Epidermal melanocyte (primary cell): ENCODE measurements around the gene LCP2.

Source experiments
- DNase-seq: peaks from one replicate; pipeline ENCODE4 v3.0.0; 2011; ENCODE audit warnings: low spot score; ENCODE audit not compliant: insufficient read length

Gene LCP2

DNA sequence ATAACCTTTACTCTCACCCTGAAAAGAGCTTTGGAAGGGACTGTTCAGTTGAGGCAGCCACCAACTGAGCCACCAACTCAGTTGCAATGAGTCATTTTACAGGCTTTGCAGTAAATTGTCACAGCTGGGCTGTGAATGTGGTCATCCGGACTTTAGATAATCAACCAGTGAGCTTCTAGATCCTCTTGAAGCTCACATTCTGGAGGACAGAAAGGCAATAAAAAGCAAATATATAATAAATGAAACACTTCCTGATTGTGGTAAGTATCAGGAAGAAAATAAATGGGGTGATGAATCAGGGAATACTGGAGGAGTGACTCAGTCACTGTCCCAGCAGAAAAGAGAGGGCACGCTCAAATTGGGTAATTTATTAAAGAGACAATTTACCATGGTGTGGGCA lies 78.0 kb downstream of the LCP2 start:
- no peak for DNase-seq

DNA sequence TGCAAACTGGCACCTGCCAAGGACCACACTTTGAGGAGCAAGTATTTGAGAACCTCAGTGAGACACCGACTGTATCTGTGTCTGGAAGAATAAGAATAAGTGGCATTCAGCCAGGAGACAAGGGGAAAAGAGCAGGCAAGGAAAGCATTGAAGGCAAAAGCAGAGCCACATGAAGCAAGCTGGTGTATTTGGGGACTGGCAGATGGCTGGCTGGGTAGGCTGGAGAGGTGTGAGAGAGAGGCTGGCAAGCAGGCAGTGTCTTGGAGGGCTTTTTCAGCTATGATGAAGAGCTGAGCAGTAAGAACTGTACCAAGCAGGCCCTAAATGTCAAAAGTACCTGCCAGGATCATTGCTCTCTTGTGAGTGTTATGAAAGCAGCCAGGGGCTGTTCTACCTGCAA lies 78.9 kb downstream of the LCP2 start:
- no peak for DNase-seq

DNA sequence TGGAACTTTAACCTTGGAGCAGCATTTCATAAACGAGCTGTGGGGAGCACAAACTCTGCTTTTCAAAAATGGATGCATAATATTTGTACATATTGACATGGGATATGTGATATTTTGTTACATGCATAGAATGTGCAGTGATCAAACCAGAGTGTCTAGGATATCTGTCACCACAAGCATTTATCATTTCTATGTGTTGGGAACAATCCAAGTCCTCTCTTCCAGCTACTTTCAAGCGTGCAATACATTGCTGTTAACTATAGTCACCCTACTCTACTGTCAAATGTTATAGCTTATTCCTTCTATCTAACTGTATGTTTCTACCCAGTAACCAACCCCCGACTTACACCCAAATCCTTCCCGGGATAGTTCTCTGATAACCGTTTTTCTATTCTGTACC lies 79.7 kb downstream of the LCP2 start:
- DNase-seq: no peak

DNA sequence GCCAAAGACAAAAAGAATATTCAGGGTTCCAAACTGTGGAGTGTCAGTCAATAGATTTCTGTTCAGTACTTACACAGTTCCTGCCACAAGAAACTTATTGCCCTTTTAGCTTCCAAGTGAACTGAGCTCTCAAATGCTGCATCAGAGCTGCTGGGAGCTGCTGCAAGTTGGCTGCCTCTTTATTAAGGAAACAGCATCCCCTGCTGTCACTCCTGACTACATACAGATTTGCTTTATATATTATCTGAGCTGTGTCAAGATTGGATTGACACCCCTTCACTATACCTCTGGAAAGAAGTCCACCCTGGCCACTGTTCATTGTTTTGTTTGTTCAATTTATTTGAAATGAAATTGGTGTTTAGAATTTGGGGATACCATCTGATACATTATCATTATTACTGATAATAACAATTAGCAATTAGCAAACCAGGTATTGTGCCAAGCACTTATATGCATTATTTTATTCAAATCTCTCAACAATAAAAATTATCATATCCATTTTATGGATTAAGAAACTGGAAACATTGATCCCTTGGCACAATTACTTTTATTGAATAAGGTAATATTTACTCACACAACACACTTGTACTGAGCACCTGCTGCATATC lies 81.2 kb downstream of the LCP2 start:
- no peak for DNase-seq

DNA sequence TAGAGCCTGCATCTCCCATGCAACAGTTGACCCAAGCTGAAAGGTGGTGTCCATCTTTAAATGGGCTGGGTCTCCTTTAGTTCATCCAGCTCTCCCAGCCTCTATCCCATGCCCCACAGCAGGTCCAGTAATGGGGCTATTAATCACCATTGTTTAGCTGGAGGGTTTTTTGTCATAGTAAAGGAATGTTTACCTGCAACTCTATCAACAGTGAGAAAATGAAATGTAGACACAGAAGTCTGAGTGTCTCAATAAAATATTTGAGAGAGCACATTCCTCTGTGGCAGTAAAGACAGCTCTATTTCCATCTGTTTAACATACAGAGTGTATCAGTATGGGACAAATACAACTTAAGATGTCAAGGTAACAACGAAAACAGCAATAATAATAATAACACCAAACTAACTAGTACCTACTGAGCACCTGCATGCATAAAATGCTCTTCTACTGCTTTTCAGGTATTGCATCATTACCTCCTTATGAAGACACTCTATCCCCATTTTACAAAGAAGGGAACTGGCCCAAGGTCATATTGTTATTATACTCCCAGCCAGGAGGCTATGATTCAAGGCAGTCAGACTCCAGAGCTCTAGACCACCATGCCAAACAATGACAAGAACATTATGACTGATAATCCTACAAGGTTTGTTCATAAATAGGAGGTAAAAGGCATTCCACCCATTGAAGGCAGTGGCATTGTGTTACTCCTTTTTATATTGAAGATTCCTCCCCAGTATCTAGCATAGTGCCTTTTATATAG lies 85.8 kb downstream of the LCP2 start:
- no peak for DNase-seq

DNA sequence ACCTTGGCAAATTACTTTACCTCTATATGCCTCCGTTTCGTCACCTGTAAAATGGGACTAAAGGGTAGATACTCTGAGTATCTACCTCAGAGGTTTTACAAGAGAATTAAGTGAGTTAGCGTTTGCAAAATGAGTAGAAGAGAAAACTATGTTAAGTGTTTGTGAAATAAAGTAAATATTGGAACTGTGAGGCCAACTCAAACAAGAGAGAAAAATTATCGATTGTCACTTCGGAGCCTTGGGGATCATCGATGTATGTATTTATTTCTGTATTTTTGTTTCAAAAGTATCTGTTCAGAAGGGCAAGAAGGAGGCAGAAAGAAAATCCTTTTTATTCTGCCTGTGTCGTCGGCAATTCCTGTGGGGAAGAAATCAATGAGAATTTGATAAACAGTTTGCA lies 90.6 kb downstream of the LCP2 start:
- no peak for DNase-seq

DNA sequence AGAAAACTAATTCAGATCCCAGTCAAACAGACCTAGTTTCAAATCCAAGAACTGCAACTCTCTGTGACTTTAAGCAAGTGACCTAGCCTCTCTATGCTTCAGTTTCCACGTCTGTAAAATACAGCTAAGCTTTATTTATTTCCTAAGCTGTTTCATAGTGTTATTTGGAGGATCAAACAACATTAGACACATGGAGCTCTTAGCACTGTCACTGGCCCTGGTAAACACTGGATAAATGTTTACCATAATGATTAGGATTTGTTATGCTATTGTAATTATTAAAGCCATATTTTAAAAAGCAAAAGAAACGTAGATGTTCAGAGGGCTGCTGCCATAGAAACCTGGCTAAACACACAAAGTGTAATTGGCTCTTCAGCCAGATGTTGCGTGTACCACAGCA lies 91.4 kb downstream of the LCP2 start:
- DNase-seq: no peak

DNA sequence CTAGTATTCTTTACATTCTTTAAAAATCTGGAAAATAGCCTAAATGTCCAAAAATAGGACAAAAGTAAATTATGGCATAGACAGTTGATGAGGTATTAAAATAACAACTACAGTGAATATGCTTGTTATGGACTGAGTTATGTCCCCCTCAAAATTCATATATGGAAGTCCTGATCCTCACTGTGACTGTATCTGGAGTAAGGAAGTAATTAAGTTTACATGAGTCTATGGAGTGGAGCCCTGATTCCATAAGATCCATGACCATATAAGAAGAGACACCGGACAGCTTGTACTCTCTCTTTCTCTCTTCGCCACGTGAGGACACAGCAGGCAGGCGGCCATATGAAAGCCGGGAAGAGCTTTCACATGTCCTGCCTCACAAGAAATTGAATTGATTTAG lies 93.4 kb downstream of the LCP2 start:
- no peak for DNase-seq

DNA sequence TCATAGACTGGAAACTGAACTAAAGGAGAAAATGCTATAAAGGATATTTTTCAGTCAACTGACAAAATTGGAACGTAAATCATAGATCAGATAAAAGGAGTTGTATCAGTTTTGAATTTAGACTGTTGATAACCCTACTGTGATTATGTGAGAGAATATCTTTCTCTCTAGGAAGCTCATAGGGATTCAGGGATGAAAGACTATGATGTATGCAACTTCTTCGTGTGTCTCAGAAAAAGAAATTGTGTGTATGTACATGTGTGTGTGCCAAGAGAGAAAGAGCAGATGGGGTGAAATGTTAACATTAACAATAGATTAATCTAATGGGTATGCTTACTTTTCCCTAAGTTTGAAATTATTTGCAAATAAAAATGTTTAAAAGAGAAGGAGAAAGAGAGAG lies 95.5 kb downstream of the LCP2 start:
- DNase-seq: no peak

DNA sequence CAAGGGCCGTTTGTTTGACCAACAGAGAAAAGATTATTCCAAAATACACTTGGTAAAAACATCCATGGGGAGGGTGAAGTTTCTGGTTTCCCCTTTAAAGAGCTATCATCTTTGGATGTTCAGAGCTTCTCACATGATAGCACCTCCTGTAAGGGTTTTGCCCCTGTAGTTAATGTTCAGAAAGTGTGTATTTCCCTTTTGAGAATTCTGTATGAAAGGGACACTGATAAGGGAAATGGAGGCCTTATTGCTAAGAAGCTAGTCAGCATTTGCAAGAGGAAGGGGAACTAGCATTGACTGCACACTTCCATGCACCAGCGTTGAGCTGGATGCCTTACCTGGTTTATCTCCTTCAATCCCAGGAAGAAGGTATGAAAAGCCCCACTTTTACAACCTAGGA lies 96.3 kb downstream of the LCP2 start:
- no peak for DNase-seq

DNA sequence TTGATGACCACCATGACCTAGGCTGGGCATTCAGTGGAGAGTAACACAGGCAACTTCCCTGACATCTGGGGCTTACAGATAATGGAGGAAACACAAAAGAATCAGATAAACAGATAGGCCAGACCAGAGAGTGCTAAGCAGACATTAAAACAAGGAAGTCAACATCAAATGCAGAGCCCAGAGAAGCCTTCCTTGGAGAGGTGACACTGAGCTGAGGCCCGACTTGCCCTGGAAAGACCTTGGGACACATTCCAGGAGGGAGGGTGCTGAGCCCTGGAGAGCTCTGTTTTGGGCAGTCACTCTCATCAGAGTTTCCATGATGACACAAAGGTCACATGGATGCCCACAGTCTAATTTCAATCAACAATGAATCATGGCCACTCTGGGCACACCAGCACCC lies 96.7 kb downstream of the LCP2 start:
- no peak for DNase-seq
